Measurements from ENCODE around the gene PSORS1C1.
"Not testable (repeated sequence)": the region's sequence is repeated elsewhere in the genome, so short reads cannot be mapped to it uniquely, and the experiment has no call there.

Gene PSORS1C1

DNA sequence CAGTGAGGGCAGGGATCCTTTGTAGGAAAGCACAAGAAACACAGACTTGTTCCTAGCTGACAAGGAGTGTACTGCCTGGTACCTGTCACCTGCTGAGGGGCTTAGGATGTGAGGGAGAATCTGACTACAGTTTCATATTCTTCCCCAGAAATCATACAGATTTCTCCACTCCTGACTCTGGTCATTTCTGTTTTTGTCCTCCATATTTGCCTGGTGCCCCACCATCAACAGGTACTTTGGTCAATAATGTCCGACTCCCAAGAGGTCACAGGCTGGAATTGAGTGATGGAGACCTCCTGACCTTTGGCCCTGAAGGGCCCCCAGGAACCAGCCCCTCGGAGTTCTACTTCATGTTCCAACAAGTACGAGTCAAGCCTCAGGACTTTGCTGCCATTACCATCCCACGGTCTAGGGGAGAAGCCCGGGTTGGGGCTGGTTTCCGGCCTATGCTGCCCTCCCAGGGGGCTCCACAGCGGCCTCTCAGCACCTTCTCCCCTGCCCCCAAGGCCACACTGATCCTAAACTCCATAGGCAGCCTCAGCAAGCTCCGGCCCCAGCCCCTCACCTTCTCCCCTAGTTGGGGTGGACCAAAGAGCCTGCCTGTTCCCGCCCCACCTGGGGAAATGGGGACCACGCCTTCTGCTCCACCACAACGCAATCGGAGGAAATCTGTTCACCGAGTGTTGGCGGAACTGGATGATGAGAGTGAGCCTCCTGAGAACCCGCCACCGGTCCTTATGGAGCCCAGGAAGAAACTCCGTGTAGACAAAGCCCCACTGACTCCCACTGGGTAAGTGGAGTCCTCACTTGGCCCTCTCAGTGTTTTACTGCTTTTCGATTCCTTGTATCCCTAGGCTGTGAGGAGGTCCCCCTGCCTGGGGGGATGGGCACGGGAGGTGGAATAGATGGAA lies 46.9 kb downstream of the PSORS1C1 start:
- no peak for DNase-seq

DNA sequence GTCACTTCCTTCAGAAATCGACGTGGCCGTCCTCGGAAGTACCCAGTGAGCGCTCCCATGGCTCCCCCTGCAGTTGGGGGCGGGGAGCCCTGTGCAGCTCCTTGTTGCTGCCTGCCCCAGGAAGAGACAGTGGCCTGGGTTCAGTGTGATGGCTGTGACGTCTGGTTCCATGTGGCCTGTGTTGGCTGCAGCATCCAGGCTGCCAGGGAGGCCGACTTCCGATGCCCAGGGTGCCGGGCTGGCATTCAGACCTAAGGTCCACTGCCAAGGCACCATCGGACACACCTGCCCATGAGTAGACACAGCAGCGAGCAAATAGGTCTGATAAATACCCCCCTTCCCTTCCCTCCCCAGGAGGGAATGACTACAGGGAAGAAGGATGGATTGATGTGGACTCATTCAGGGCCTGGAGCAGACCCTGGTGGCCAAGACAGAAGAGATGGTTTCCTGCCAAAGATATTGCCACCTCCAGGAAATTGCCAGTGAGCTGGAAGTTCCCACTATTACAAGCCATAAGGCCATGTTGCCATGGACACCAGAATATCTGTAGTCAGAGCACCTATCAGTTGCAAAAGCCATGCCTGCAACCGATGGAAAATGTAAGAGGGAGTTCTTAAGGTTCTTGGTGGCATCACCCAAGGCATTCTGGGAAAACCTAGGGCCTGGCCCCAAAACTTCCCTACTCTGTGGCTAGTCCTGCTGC lies 48.0 kb downstream of the PSORS1C1 start:
- no peak for DNase-seq

DNA sequence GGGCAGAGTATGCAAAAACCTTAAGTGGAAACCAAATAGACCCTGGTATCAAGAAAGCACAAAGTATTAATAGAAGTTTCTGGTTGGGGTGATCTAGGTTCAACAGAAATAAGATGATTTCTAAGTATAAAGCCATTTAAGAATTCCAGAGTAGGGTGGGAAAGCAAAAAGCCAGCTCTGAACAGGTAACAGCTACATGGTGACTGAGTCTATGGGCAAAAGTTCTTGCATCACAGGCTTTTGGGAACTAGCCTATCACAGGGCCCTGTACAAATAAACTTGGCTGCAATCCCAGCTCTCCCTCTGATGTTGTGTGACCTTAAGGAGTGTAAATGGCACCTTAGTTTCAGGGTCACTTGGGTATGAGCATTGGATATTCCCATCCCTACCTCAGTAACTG lies 49.3 kb downstream of the PSORS1C1 start:
- DNase-seq: no peak

GRCh38 chr6:31164475-31165063 lies 50.0 kb downstream of the PSORS1C1 start:
- not testable (repeated sequence) for DNase-seq

DNA sequence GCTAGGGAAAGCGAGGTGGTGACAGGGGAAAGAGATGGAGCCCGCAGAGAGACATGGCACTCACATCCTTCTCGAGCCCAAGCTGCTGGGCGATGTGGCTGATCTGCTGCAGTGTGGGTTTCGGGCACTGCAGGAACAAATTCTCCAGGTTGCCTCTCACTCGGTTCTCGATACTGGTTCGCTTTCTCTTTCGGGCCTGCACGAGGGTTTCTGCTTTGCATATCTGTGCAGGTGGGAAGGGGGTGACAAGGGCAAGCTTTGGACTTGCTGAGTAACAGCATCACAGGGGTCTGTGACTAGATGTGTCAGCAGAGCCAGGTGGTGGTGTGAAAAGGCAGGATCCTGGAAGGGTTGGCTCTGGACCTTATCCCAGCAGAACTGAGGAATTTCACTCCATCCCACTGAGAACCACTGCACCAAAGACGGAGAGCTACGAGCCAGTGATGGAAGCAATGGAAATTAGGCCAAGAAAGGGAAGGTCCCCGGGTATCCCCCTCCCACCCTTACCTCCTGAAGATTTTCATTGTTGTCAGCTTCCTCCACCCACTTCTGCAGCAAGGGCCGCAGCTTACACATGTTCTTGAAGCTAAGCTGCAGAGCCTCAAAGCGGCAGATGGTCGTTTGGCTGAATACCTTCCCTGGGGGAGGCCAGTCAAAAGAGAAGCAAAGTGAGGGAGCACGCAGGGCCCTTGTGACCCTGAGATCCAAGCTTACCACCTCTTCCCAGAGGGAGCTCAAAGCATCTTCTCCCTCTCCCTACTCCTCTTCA lies 50.6 kb downstream of the PSORS1C1 start:
- not testable (repeated sequence) for DNase-seq

GRCh38 chr6:31165986-31166385 lies 51.4 kb downstream of the PSORS1C1 start:
- no peak for DNase-seq

DNA sequence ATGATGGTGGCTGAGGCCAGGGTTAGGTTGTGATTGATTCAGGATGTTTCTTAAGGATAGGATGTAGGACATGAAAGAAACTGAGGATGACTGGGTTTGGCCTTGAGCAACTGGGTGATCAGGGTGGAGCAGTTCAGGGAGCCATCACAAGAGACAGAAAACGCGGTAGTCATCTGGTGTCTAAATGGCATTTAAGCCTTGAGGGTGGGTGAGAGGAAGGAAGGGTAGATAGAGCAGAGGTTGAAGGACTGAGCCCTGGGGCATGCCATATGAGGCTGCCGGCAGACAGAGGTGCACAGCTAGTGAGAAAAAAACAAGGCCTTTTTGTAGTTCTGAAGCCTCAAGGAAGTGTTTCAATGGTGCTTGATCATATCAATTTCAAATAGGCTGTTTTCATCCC lies 54.0 kb downstream of the PSORS1C1 start:
- DNase-seq: no peak

- no peak for DNase-seq
These were observed 54.7 kb downstream of the PSORS1C1 start for GRCh38 chr6:31169123-31169857.

GRCh38 chr6:31169858-31170599 lies 55.4 kb downstream of the PSORS1C1 start:
- DNase-seq: not testable (repeated sequence)

GRCh38 chr6:31170600-31170881 lies 55.9 kb downstream of the PSORS1C1 start, which contains the start of gene POU5F1:
TSS of gene POU5F1 (minus strand) at chr6:31170682. CDS start at chr6:31170620, 62 bp downstream.
- DNase-seq: no peak

- DNase-seq: no peak
These were observed 56.5 kb downstream of the PSORS1C1 start for GRCh38 chr6:31170987-31171671.

DNA sequence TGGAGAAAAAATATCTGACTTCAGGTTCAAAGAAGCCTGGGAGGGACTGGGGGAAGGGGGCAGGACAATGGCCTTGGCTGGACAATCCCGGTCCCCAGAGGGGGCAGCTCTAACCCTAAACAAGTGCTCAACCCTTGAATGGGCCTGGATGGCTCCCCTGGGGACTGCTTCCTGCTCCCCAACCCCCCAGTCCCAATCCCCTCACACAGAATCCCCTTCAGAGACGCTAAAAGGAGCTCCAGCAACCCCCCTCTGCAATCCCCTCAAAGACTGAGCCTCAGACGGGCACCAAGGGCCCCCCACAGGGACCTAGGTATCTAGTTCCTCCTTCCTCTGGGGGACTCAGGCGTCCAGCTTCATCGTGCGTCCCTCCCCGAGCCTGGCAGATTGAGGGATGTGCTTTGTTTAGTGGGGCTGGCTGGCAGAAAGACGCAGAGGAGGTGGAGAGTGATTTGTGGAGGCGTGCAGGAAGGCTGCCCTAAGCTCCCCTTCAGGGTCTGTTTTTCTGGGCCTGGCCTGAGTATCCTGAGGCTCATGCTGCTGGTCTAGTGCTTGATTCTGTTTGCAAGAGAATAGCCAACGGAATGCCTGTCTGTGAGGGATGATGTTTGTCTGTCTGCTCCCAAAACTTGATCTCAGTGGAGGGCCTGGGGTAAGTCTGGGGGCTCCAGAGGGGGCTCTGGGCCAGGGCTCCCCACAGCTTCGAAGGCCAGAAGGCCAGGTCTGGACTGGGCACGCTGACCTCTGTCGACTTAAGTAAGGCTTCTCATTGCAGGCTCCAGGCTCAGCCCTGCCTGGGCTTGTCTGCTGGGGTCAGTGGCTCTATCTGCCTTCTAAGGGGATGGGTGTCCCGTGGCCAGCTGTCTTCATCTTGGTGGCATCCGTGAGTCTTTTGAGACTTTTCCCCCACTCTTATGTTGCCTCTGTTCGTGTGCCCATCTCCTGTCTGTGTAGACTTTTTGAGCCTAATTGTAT lies 57.6 kb downstream of the PSORS1C1 start:
- no peak for DNase-seq

DNA sequence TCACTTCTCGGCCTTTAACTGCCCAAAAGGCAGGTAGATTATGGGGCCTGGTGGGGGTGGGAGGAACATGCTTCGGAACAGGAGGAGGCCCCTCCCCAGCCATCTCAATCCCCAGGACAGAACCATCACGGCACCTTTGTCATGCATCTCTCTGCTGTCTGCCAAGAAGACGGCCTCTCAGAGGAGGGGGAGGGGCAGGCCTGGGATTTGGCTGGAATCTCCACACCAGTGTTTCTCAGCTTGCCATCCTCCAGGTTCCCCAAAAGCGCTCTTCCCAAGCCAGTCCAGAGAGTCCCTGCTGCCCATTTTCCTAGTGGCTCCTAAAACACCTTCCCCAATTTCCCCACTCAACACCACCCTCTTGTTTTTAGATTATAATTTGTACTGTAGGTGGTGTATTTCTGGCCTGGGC lies 58.4 kb downstream of the PSORS1C1 start:
- DNase-seq: no peak

- no peak for DNase-seq
These were observed 58.8 kb downstream of the PSORS1C1 start for GRCh38 chr6:31173406-31173805.

- no peak for DNase-seq
These were observed 59.8 kb downstream of the PSORS1C1 start for GRCh38 chr6:31174378-31174777.

DNA sequence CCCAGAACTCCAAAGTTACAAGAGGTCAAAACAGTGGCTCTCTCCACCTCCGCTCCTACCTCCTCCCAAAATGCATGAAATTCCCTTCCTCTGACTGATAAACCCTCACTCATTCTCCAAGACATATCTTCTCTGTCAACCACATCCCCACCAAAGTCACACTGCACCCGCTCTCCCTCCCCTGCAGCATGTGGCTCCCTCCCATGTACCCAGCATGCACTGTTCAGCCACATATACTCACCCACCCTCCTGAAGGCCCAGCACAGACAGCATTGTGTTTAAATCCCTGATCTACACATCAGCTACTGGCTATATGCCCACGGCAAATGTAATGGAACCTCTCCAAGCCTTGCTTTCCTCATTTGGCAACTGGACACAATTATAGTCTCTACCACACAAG lies 61.4 kb downstream of the PSORS1C1 start:
- DNase-seq: no peak

GRCh38 chr6:31178143-31179041 lies 63.8 kb downstream of the PSORS1C1 start:
- no peak for DNase-seq

- DNase-seq: no peak
These were observed 64.4 kb downstream of the PSORS1C1 start for GRCh38 chr6:31179042-31179386.

DNA sequence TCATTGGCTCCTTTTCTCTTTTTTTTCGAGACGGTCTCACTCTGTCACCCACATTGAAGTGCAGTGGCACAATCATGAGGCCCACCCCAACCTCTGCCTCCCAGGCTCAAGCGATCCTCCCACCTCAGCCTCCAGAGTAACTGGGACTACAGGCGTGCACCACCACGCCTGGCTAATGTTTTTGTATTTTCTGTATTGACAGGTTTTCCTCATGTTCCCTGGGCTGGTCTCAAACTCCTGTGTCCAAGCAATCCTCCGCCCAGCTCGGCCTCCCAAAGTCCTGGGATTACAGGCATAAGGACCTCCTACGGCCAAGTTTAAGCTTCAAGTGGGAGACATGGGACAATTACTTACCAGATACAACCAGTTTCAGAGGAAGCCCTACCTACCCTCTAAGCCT lies 65.3 kb downstream of the PSORS1C1 start:
- DNase-seq: no peak
